Lower lobe of right lung (tissue), 2 donors: ENCODE data around the gene CCDC3. TPM values are rescaled to one million over a fixed set of nuclear protein-coding genes. Genes with fewer than 3 reads are reported as not detected.

Source experiments
- ATAC-seq, 2 donors: fragments of 200-7000 bp; cut with Tn5 transposase; one replicate each; pipeline ENCODE4 v1.9.1; 2020 to 2022; ENCODE audit warnings: mild to moderate bottlenecking in 2 of 2, moderate library complexity in 2 of 2
- DNase-seq: peaks from one replicate; pipeline ENCODE4 v3.0.0-alpha.2; 2020
- H3K27ac ChIP-seq: fragments of 200-600 bp; one replicate; pipeline ENCODE4 v1.8.0; 2022
- H3K27me3 ChIP-seq: fragments of 200-600 bp; one replicate; pipeline ENCODE4 v1.8.0; 2022; ENCODE audit warnings: low read depth
- H3K36me3 ChIP-seq: fragments of 200-600 bp; one replicate; pipeline ENCODE4 v1.8.0; 2022; ENCODE audit warnings: mild to moderate bottlenecking
- H3K4me1 ChIP-seq: fragments of 200-600 bp; one replicate; pipeline ENCODE4 v1.8.0; 2022
- H3K4me3 ChIP-seq: fragments of 200-600 bp; one replicate; pipeline ENCODE4 v1.8.0; 2022; ENCODE audit warnings: mild to moderate bottlenecking
- H3K9me3 ChIP-seq: fragments of 200-600 bp; one replicate; pipeline ENCODE4 v1.8.0; 2022
- CTCF ChIP-seq: fragments of 200-600 bp; IDR thresholded peaks from one replicate; pipeline ENCODE4 v1.8.0; 2022; ENCODE audit warnings: antibody characterized with exemption, mild to moderate bottlenecking
- intact Hi-C: fragments of 100-400 bp; cut with DNase I; formaldehyde crosslinking; loops from one replicate; pipeline ENCODE4 v1.11.0; 2022
- total RNA-seq: library from RNA; stranded (reverse); fragmentation: NEBNext Ultra II Directional; extraction: Animal tissue kit (Norgen Biotek cat#: 25700); gene quantifications from one replicate; pipeline ENCODE4 v1.2.1, GENCODE V29; 2021
- donor health status: DM: no; HTN: yes; CAD: no; lungs with severe emphysema.

The CCDC3 gene
- total RNA-seq, 1 donor from 2014 or later, result 10.5 TPM

GRCh38 chr10:12892924-12893323, 108.6 kb downstream of the CCDC3 start:
- Histone ChIP-seq H3K27ac (no peak overlapping the region), H3K4me3 (no peak overlapping the region), H3K27me3 (no peaks in the 10 kb centered on the region), H3K9me3 (peaks cover 9% of the 10 kb centered on the region), H3K4me1 (no peaks in the 10 kb centered on the region), H3K36me3 (no peaks in the 10 kb centered on the region)
- intact Hi-C loops, result no loop called here
- no peak for TF ChIP-seq CTCF
- DNase-seq (no peak), ATAC-seq (no peak)

GRCh38 chr10:12890958-12891357, 110.6 kb downstream of the CCDC3 start:
- no peak for DNase-seq
- no peaks in the 10 kb centered on the region for H3K27me3 ChIP-seq
- H3K4me3 ChIP-seq, result no peak overlapping the region
- no peak overlapping the region for H3K27ac ChIP-seq
- no peaks in the 10 kb centered on the region for H3K36me3 ChIP-seq
- intact Hi-C loops, result no loop called here
- no peak for ATAC-seq
- TF ChIP-seq CTCF, result no peak
- peaks cover 9% of the 10 kb centered on the region for H3K9me3 ChIP-seq
- no peaks in the 10 kb centered on the region for H3K4me1 ChIP-seq

- no peaks in the 10 kb centered on the region for H3K36me3 ChIP-seq
- intact Hi-C loops, result no loop called here
- no peak for ATAC-seq
- DNase-seq, result no peak
- H3K27ac ChIP-seq, result no peak overlapping the region
- no peak overlapping the region for H3K4me3 ChIP-seq
- H3K27me3 ChIP-seq, result no peaks in the 10 kb centered on the region
- H3K9me3 ChIP-seq, result peaks cover 9% of the 10 kb centered on the region
- TF ChIP-seq CTCF, result no peak
- no peaks in the 10 kb centered on the region for H3K4me1 ChIP-seq
Observed at GRCh38 chr10:12888470-12888869, 113.0 kb downstream of the CCDC3 start.

GRCh38 chr10:12887780-12888179, 113.7 kb downstream of the CCDC3 start:
- Histone ChIP-seq H3K27ac (no peak overlapping the region), H3K4me3 (no peak overlapping the region), H3K9me3 (peaks cover 9% of the 10 kb centered on the region), H3K4me1 (no peaks in the 10 kb centered on the region), H3K27me3 (no peaks in the 10 kb centered on the region), H3K36me3 (no peaks in the 10 kb centered on the region)
- DNase-seq (no peak), ATAC-seq (no peak)
- no peak for TF ChIP-seq CTCF
- intact Hi-C loops, result no loop called here

GRCh38 chr10:12884851-12885250, 116.7 kb downstream of the CCDC3 start:
- intact Hi-C loops, result no loop called here
- TF ChIP-seq CTCF, result no peak
- ATAC-seq, result no peak

GRCh38 chr10:12880423-12880822, 121.1 kb downstream of the CCDC3 start:
- no peaks in the 10 kb centered on the region for H3K36me3 ChIP-seq
- H3K27ac ChIP-seq, result no peak overlapping the region
- H3K27me3 ChIP-seq, result no peaks in the 10 kb centered on the region
- intact Hi-C loops, result no loop called here
- no peak overlapping the region for H3K4me3 ChIP-seq
- no peak for TF ChIP-seq CTCF
- H3K9me3 ChIP-seq, result no peaks in the 10 kb centered on the region
- no peak for DNase-seq
- no peak for ATAC-seq
- no peaks in the 10 kb centered on the region for H3K4me1 ChIP-seq

More at GRCh38 chr10:12884851-12885250, 116.7 kb downstream of the CCDC3 start:
- Histone ChIP-seq H3K27me3 (no peaks in the 10 kb centered on the region), H3K4me1 (no peaks in the 10 kb centered on the region), H3K9me3 (no peaks in the 10 kb centered on the region), H3K36me3 (no peaks in the 10 kb centered on the region), H3K4me3 (no peak overlapping the region), H3K27ac (no peak overlapping the region)
- DNase-seq, result no peak
